Measurements from ENCODE around the gene MACC1.
"Not testable (repeated sequence)": the region's sequence is repeated elsewhere in the genome, so short reads cannot be mapped to it uniquely, and the experiment has no call there.

The MACC1 gene

DNA sequence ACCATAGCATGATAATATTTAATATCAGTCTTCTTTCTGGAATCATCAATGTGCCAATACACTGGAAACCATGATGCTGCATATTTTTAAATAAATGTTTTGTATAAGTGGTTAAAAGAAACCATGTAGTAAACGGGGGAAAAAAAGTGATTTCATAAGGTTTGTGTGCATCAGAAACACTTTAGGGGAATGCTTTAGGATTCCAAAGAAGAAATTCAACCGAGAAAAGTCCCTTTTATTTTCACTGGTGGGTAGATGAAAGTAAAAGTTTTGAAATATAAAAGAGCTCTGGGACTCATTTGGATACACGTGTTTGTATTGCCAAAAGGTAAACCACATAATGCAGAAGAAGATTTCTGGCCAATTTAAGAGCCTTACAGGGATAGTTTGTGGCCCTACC, 11.9 kb upstream of the MACC1 start:
- no peak for DNase-seq (ENCODE audit: low read depth)

DNA sequence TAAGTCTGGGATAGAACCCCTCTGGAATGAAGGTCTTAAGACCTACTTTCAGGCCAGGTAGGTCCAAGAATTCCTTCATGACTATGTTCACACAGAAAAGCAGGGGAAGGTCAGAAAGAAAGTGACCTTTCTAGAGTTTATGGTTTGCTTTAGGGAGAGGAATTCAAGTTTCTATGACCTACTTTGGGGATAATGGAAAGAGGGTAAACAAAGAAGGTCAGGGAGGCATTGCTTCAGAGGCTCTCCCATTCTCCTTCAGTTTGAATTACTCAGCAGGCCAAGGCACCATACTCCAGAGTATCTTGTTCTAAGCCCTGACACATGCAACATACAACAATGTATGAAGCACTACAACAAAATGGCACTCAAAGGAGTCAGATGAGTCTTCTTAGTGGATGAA, 11.5 kb upstream of the MACC1 start:
- no peak for DNase-seq (ENCODE audit: low read depth)

DNA sequence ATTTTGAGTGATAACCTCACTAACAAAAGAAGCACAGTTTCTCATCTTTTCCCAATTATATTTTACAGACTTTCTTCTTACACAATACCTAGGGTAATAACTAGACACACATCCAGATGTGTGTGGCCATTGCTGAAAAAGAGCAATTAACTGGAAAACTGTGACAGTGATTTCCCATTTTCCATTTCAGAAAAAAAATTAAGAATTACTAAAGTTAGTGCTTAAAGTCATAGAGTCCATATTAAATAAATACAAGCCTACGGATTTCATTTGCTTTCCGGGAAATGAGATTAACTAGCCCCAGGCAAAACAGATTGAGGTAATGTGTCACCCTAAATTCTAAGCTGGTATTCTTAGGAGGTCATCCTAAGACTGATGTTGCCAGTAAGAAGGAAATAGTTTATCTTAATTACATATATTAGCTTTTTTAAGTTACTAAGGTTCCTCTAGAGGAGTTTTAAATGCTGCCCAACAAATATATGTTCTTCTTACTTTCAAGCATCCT, 10.2 kb upstream of the MACC1 start:
- no peak for DNase-seq (ENCODE audit: low read depth)

DNA sequence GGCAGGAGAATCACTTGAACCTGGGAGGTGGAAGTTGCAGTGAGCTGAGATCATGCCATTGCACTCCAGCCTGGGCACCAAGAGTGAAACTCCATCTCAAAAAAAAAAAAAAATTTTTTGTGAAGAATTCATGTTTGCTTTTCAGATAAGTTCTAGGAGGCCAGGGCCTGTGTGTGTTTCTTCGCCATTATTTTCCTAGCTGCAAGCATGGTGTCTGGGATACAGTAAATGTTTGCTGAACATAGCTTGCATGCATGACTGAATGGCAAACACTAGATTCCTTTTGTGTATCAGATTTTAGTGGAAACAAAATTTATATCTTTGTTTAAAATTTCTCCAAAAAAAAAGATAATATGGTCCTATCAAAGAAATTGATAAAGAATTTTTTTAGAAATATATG, 9.7 kb upstream of the MACC1 start:
- no peak for DNase-seq (ENCODE audit: low read depth)

DNA sequence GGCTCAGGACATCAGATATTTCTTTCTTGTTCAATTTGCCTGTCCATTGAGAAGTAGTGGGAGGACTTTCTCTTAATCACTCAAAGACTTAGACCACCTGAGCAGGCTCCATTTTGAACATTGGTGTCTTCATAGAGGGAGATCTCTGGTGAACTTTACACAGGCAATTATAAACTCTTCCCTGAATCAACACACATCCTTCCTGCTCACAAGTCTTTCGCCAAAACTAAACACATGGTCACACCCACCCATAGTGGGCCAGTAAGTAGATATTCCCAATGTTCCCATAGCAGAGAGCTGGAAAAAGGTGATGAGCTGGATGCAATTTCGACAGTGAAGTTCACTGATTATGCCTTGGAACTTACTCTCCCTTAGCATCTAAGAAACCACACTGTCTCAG, 8.2 kb upstream of the MACC1 start:
- no peak for DNase-seq (ENCODE audit: low read depth)

DNA sequence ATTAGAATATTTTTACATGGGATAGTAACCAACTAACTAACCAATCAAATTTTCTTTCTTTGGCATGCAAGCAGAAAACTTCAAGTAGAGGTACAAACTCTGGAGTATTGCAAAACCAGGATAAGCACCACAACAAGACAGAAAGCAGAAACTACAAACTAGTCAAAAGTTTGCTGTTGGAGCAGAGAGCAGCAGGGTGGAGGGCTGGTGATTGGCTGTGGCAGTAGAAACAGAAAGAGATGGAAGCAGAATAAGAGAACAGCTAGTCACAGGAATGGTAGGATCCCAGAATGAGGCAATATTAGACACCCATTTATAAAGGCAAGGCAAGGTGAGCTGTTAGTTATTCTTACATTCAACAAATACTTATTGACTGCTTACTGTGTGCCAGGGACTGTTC, 6.8 kb upstream of the MACC1 start:
- DNase-seq (ENCODE audit: low read depth) = no peak

DNA sequence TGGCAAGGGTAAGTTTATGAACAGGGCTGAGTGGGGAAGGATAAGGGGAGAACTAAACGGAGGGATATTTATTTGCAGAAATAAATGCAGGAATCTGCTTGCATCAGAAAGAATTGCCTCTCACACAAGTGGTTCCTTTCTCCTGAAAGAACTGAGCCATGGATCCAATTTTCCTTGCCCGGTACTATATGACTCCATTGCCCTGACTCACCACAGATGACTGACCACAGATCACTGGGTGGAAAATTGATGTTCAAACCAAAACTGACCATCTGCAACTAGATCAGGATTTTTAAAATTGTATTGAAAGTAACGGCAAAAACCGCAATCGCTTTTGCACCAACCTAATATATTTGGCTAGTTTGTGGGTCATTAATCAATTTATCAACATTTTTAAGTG, 6.2 kb upstream of the MACC1 start:
- DNase-seq (ENCODE audit: low read depth) = no peak

DNA sequence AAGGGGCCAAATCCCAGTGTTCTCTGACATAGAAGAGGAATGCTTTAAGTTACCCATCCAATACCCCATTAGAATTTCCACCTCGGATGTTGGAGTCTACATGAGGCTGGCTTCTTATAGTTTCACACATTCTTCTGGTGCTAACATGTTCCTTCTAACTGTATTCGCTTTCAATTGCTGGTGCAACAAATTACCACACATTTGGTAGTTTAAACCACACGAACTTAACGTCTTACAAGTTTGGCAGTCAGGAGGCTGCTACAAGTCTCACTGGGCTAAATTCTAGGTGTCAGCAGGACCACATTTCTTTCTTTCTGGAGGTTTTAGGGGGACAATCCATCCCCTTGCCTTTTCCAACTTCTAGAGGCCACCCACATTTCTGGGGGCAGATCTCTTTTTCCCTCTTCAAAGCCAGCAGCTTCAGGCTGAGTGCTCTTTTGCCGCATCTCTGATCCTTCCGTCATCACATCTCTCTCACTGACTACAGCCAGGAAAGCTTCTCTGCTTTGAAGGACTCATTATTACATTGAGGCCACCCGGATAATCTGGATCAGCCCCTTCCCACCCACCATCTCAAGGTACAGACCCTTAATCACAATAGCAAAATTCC, 5.1 kb upstream of the MACC1 start:
- no peak for DNase-seq (ENCODE audit: low read depth)

DNA sequence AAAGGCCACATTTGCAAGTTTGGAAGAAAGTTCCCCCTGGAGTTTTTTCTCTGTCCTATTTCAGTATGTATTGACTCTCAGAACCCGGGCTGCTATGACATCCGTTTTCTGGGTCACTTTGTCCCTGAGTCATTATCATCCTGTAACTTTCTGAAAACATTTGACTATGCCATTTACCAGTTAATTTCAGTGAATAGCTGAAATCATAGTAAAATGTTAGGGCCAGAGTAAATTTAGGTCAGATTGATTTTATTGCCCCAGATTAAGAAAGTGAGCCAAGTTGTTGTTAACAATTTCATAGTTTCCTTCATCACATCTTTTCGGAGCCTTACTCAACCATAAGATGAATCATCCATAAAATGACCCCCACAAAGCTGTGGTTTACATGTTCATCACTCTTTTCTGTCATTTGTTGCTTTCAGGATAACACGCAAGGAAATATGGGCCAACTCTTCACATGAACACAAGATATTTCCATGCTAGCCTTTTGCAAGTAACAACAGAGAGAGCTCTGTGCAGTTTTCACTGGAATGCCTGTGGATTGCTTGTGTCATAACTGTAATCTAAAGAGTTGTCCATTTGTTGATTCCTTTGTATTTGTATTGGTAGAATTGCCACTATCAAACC, 3.9 kb upstream of the MACC1 start:
- no peak for DNase-seq (ENCODE audit: low read depth)

DNA sequence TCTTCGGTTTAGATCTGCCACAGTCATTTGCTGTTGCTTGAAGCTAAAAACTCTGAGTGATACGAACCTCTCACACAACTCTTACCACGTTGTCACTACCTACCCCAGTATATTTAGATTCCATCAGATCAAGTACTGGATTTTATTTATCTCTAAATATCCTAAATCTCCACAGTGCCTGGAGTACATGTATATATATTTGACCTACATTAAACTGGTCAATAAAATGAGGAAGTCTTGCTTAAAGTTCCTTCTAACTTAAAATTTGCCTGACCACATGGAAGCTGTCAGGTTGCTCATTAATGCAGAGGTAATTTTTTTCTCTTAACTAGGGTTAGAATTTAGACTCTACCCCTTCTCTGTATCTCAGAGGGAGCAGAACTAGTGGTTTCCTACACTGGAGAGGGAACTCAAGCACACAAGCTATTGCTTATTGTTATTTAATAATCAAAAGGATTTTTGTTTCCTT, 3.1 kb upstream of the MACC1 start:
- no peak for DNase-seq (ENCODE audit: low read depth)

DNA sequence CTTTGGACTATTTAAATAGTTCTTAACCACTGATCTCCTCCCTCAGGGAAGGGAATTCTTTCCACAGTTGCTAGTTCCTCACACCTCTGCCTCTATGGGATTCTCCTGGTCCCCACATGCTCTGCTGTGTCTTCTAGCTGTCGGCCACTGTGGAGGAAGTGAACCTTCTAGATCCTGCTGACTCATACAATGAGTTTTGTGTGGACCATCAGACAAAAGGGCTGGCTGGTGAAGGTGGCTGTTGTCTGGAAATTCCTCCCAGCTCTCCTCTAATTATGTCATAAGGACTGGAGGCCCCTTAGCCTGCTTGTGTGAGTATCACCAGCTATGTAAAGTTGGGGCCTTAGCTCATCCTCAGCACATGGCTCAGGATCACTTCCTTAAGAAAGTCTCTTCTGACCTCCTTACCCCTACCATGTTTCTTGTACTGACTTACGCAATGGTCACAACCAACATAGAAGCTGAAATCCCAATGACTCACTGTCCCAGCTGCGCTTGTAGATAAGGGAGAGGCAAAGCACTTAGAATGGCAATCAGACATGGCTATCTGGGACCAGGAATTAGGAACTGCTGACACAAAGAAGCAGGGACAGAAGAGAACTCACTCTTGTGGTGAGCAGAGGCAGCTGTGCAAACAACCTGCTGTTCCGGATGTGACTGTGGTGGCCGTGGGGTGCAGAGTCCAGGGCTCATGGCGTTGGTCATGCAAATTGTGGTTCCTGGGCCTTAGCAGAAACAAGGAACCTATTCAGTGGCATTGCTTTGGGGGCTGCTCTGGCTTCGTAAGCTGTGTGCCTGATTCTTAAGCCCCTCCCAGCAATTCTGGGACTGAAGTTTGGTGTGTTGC, 2.5 kb upstream of the MACC1 start:
- no peak for DNase-seq (ENCODE audit: low read depth)

DNA sequence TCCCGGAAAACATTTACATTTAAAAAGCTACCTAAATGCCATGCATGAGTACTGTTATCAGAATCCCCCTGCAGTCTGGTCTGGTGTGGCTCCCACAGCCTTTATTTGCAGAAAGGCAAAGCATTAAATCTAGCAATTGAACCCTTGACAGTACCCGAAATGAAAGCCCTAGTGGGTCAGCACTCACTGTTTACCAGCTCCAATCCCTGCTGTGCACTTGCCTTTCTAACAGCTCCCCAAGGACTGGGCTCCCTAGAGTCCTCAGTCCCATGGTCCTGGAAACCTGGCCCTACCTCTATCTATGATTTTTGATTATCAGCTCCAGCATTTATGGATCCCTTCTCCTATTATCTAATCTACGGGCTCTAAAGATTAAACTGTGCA, 1.9 kb upstream of the MACC1 start:
- DNase-seq (ENCODE audit: low read depth) = no peak

DNA sequence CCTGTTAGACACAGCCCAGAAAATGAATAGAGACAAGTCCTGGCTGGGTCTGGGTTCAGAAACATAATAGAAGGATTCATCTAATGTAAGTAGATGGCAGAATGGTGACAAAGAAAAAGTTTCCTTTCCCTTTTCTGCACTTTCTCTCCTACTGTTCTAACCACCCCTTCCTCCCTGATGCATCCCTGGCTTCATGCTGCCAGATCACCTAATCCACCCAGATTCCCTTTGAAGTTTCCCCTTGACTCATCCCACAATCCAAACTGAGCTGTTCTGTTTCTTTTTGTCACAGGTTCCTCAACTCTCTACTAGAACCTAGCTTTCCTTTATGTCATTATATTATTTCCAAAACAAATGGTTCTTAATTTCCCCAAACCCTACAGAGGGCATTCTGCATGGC, 1.1 kb upstream of the MACC1 start:
- no peak for DNase-seq (ENCODE audit: low read depth)

DNA sequence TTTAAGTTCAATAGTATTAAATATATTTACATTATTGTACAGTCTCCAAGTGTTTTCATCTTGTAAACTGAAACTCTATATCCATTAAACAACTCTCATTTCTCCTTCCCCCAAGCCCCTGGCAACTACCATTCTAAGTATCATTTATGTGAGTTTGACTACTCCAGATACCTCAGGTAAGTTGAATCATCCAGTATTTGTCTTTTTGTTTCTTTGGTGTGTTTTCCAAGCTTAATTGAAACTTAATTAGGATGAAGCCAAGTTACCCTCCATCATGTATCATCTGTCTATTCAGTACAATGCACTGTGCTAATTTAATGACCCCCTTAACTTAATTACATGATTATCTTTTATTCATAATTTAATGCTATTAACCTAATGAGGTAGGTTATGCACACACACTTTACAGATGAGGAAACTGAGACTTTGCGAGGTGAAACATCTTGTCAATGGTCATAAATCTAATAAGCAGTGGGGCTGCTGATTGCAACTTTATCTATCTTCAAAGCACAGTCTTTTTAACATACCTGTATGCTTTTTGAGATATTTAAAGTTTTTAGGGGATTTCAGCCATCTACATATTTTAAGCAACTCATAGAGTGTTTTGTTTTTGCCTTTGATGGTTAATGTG, 663 bp downstream of the MACC1 start:
- DNase-seq (ENCODE audit: low read depth) = no peak

DNA sequence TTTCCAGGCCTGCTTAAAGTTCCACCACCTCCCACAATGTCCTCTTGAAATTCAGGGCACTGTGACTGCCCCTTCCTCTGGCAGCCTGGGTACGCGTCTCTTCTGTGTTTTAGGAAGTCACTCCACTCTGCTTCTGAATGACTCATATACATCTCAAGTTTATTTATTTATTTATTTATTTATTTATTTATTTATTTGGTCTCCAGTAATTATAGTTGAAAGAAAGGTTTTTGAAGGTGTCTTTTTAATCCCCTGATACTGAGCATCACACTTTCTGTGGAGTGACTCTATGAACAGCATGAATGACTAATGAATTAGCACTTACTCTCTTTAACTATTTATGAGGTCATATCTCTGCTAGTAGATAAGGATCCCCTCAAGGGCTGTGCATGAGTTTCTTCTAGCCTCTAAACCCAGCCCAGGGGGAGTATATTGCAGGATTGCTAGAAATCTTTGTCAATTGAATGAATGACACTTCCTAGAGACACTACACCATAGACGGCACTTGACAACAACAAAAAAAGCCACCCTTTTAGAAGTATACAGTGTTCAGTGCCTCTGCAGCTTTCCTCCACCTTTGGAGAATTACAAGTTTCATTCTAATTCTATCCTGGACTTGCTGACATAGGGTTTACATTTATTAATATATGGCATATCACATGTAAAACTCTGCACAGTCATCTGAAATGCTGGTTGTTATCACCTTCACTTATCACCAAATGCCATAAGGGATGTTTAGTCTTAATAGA, 2.1 kb downstream of the MACC1 start:
- DNase-seq (ENCODE audit: low read depth) = no peak

DNA sequence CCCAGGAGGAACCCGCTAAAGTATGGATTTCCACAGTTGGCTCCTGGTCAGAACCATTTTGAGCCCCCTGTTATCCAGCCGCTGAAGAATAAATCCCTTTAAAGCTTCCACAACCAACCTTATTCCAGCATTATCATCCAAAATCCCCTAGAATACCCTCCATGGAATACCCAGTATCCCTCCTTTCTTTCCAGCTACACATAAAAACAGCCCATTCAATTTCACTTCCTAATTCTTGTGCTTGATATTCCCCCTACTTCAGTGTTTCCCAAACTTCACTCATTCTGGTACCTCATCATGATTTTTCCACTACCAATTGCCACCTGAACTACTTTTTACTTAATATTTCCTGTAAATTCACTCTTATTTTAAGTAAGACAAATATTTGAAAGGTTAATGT, 3.1 kb downstream of the MACC1 start:
- no peak for DNase-seq (ENCODE audit: low read depth)

DNA sequence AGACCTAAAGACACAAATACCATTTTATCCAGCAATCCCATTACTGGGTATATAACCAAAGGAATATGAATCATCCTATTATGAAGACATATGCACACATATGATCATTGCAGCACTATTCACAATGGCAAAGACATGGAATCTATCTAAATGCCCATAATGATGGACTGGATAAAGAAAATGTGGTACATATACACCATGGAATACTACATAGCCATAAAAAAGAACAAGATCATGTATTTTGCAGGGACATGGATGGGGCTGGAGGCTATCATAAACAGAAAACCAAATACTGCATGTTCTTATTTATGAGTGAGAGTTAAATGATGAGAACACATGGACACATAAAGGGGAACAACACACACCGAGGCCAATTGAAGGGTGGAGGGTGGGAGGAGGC, 3.8 kb downstream of the MACC1 start:
- DNase-seq (ENCODE audit: low read depth) = no peak

DNA sequence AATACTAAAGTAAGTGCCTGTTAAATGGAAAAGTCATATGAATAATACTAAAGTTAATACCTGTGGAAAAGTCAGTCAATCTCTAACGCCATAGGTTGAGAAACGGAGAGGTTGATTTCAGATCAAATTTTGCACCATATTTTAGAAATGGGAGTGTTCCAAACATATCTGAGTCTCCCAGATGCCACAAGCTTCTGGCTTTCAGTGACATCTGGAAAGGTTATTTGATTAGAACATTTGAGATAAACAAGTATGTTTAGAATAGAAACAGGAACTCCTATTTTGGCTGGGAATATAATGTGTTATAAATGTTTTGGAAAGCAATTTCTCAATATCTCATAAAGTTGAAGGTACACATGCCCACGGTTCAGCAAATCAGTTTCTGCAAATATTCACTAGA, 5.8 kb downstream of the MACC1 start:
- no peak for DNase-seq (ENCODE audit: low read depth)

DNA sequence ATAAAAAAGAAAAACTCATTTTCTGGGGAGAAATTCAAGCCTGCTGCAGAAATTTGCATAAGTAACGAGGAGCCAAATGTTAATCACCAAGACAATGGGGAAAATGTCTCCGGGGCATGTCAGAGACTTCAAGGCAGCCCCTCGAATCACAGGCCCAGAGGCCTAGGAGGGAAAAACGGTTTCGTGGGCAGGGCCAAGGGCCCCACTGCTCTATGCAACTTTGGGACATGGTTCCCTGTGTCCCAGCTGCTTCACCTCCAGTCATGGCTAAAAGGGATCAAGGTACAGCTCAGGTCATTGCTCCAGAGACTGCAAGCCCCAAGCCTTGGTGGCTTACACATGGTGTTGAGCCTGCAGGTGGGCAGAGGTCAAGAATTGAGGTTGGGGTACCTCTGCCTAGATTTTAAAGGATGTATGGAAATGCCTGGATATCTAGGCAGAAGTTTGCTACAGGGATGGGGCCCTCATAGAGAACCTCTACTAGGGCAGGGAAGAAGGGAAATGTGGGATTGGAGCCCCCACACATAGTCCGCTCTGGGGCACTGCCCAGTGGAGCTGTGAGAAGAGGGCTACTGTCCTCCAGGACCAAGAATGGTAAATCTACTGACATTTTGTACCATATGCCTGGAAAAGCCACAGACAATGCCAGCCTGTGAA, 8.4 kb downstream of the MACC1 start:
- DNase-seq (ENCODE audit: low read depth) = no peak

DNA sequence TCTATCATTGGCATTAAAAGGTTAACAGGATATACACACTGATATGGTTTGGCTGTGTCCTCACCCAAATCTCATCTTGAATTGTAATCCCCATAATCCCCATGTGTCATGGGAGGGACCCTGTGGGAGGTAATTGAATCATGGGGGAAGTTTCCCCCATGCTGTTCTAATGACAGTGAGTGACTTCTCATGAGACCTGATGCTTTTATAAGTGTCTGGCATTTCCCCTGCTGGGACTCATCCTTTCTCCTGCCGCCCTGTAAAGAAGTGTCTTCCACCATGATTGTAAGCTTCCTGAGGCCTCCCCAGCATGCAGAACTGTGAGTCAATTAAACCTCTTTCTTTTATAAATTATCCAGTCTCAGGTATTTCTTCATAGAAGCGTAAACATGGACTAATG, 9.4 kb downstream of the MACC1 start:
- not testable (repeated sequence) for DNase-seq (ENCODE audit: low read depth)

DNA sequence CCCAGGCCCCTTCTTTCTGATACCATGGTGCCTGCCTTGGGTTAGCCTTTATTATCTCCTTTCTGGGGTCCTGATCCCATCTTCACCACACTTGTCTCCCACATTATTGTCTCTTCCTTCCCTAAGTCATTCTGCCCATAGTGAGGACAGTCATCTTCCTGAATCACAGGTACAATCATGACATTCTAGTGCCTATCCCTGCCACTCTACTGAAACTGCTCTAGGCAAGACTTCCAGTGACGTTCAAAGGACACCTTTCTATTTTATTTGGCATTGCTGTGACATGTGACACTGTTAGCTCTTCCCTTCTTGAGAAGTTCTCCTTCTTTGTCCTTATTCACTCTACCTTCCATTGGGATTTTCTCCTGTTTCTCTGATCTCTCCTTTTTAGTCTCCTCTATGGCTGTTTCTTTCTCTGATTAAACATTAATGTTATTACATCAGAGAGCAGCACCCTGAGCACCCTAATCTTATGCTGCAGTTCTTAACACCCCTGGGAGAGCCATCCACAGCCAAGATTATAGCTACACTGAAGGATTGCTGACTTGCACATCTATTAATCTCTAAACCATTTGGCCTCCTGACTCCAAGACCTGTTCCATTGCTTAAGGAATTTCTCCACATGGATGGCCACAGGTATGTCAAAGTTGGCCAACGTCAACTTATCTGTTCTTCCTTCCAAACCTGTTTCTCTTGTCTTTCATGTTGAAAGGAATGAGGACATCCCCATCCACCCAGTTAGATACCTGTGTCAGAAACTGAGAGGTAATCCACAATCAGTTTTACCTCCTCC, 10.9 kb downstream of the MACC1 start:
- no peak for DNase-seq (ENCODE audit: low read depth)

Measured in stimulated activated CD8-positive, alpha-beta memory T cell treated with anti-CD3 and anti-CD28 coated beads, Interleukin-12 subunit alpha, Interleukin-12 subunit beta, amount 100 ng/mL, for 1 hour (primary cell).